Kidney capillary endothelial cell (primary cell): ENCODE results near the gene REC8.
A peak's percentile ranks its signal among the peaks of the same experiment; 100 is the strongest.
"Not testable (repeated sequence)": the region's sequence is repeated elsewhere in the genome, so short reads cannot be mapped to it uniquely, and the experiment has no call there.

Source experiments
- DNase-seq: peaks from one replicate; pipeline ENCODE4 v3.0.0-alpha.2; 2018; ENCODE audit warnings: low spot score

REC8 gene

GRCh38 chr14:24183014-24183481 lies 11.2 kb downstream of the REC8 start:
- DNase-seq = no peak

GRCh38 chr14:24184104-24184970 lies 12.5 kb downstream of the REC8 start:
- DNase-seq = no peak

- DNase-seq = no peak
Observed at GRCh38 chr14:24185026-24185425, 13.1 kb downstream of the REC8 start.

- DNase-seq = no peak
Observed at GRCh38 chr14:24185741-24186140, 13.9 kb downstream of the REC8 start.

- no peak for DNase-seq
Observed at GRCh38 chr14:24186831-24187538, 15.1 kb downstream of the REC8 start.

- no peak for DNase-seq
Observed at GRCh38 chr14:24187539-24187915, 15.6 kb downstream of the REC8 start.

GRCh38 chr14:24188251-24189058 lies 16.6 kb downstream of the REC8 start, which contains the start of gene IPO4:
Gene IPO4 (minus strand): TSS chr14:24188816. CDS start chr14:24188787, 29 bp downstream.
- peak; percentile 96 for DNase-seq

- DNase-seq = no peak
Observed at GRCh38 chr14:24189059-24189375, 17.1 kb downstream of the REC8 start.

- no peak for DNase-seq
Observed at GRCh38 chr14:24189460-24189859, 17.6 kb downstream of the REC8 start.

GRCh38 chr14:24190416-24190815 lies 18.5 kb downstream of the REC8 start:
- DNase-seq = no peak

- DNase-seq = no peak
Observed at GRCh38 chr14:24192933-24193332, 21.1 kb downstream of the REC8 start.

- no peak for DNase-seq
Observed at GRCh38 chr14:24194186-24194872, 22.4 kb downstream of the REC8 start.

- DNase-seq = no peak
Observed at GRCh38 chr14:24194873-24195185, 22.9 kb downstream of the REC8 start.

GRCh38 chr14:24195186-24196070 lies 23.5 kb downstream of the REC8 start, which contains the start of gene TM9SF1:
Gene TM9SF1 (minus strand): TSS chr14:24195441. CDS start chr14:24195019, 422 bp downstream.
- peak; percentile 83 for DNase-seq

GRCh38 chr14:24196071-24197055 lies 24.5 kb downstream of the REC8 start:
- DNase-seq = no peak

GRCh38 chr14:24197056-24197450 lies 25.2 kb downstream of the REC8 start:
- no peak for DNase-seq

GRCh38 chr14:24198814-24199524 lies 27.1 kb downstream of the REC8 start:
- DNase-seq = no peak

- not testable (repeated sequence) for DNase-seq
Observed at GRCh38 chr14:24202538-24202937, 30.7 kb downstream of the REC8 start.
